ENCODE results near the gene ZIC5. TPM values are rescaled to one million over a fixed set of nuclear protein-coding genes. Genes with fewer than 3 reads are reported as not detected.

ZIC5 gene
- total and polyA plus RNA-seq, 9 of the 15 experiments (the other 6 are each of a cell fraction or from before 2014, with no cell fraction given), result 0.57 to 2.0 (median 1.1) TPM

- ATAC-seq (no peak), FAIRE-seq (no peak), DNase-seq (ENCODE audit: extremely low read depth in 1 of 4, low spot score in 3 of 4) (no peak)
- TF ChIP-seq PKNOX1 (IDR thresholded peaks at IDR 0.05), result peak; percentile 16; the same call in 1 of the 2 replicates
- no peak for TF ChIP-seq SP2 (IDR thresholded peaks at IDR 0.05; ENCODE audit: extremely low read depth, low read depth, low read length, poor library complexity, severe bottlenecking)
- peak; percentile 69 for TF ChIP-seq MEIS2 (IDR thresholded peaks at IDR 0.05; ENCODE audit: partially characterized antibody)
- Histone ChIP-seq H3K9me3 (replicated peaks; ENCODE audit: control insufficient read depth, insufficient read depth, low read depth, low read length) (no peaks in the 10 kb centered on the region), H3K4me3 (no peak overlapping the region), H3K79me2 (ENCODE audit: control insufficient read depth, insufficient read depth, low read length) (no peaks in the 10 kb centered on the region; the same call in 2 of the 3 replicates), H3K4me1 (replicated peaks in 1 of 2; ENCODE audit: control insufficient read depth in 2 of 2, insufficient read depth in 2 of 2, low read length in 2 of 2) (peaks cover 0 to 33% of the 10 kb centered on the region in 2 experiments; a peak in 3 of 5 replicates), H3K36me3 (ENCODE audit: control insufficient read depth, insufficient read depth, low read length) (no peaks in the 10 kb centered on the region), H3K9ac (ENCODE audit: insufficient read depth in 1 of 2, low read depth in 2 of 2, low read length in 2 of 2) (no peak overlapping the region), H2AFZ (ENCODE audit: low read depth, low read length) (no peak overlapping the region), H3K27me3 (ENCODE audit: control insufficient read depth in 2 of 2, insufficient read depth in 2 of 2, low read length in 2 of 2) (no peaks in the 10 kb centered on the region), H4K20me1 (replicated peaks; ENCODE audit: control insufficient read depth, insufficient read depth, low read length) (no peaks in the 10 kb centered on the region), H3K9me1 (ENCODE audit: control insufficient read depth, insufficient read depth, low read length) (no peaks in the 10 kb centered on the region), H3K4me2 (ENCODE audit: insufficient read depth, low read length) (no peak overlapping the region), H3K27ac (ENCODE audit: extremely low read depth, low read depth, low read length) (no peak overlapping the region)
- in situ Hi-C loops (cut with MboI) (no loop called here), intact Hi-C loops (cut with micrococcal nuclease) (no loop called here)
- BruUV-seq (replicated peaks), result no TSS peak
- WGBS (ENCODE audit: insufficient coverage, low coverage, missing lambda C conversion rate), result 52% methylated on average over 5 of the region's 5 CpGs
- CTCF ChIA-PET (ENCODE audit: low intra/inter-chr PET ratio), result no interaction called here
- POLR2A ChIA-PET, result interaction anchor here (0.7 kb wide), 1 partner anchor 413 kb away, joined by 3 read pairs; no protein-coding TSS in a partner anchor
Observed at GRCh38 chr13:99976575-99976974, 5.0 kb upstream of the ZIC5 start.

- Histone ChIP-seq H3K36me3 (ENCODE audit: control insufficient read depth, insufficient read depth, low read length) (no peaks in the 10 kb centered on the region), H3K9me3 (replicated peaks; ENCODE audit: control insufficient read depth, insufficient read depth, low read depth, low read length) (no peaks in the 10 kb centered on the region), H3K27me3 (ENCODE audit: control insufficient read depth in 2 of 2, insufficient read depth in 2 of 2, low read length in 2 of 2) (no peaks in the 10 kb centered on the region), H3K9me1 (ENCODE audit: control insufficient read depth, insufficient read depth, low read length) (no peaks in the 10 kb centered on the region), H4K20me1 (replicated peaks; ENCODE audit: control insufficient read depth, insufficient read depth, low read length) (no peaks in the 10 kb centered on the region), H3K9ac (ENCODE audit: insufficient read depth in 1 of 2, low read depth in 2 of 2, low read length in 2 of 2) (no peak overlapping the region), H2AFZ (ENCODE audit: low read depth, low read length) (no peak overlapping the region), H3K27ac (ENCODE audit: extremely low read depth, low read depth, low read length) (no peak overlapping the region), H3K4me2 (ENCODE audit: insufficient read depth, low read length) (no peak overlapping the region), H3K4me1 (replicated peaks in 1 of 2; ENCODE audit: control insufficient read depth in 2 of 2, insufficient read depth in 2 of 2, low read length in 2 of 2) (peaks cover 0 to 38% of the 10 kb centered on the region in 2 experiments; a peak in 3 of 5 replicates), H3K4me3 (no peak overlapping the region), H3K79me2 (ENCODE audit: control insufficient read depth, insufficient read depth, low read length) (no peaks in the 10 kb centered on the region; the same call in 2 of the 3 replicates)
- TF ChIP-seq ARHGAP35 (IDR thresholded peaks at IDR 0.05; ENCODE audit: partially characterized antibody) (no peak), STAT5A (IDR thresholded peaks at IDR 0.05; ENCODE audit: borderline replicate concordance, low read length) (no peak), ARNT (IDR thresholded peaks at IDR 0.05) (no peak), ZNF24 (IDR thresholded peaks at IDR 0.05) (no peak)
- ChIA-PET POLR2A (no interaction called here), CTCF (ENCODE audit: low intra/inter-chr PET ratio) (no interaction called here)
- 89% methylated on average over 9 of the region's 19 CpGs for WGBS (ENCODE audit: insufficient coverage, low coverage, missing lambda C conversion rate)
- intact Hi-C loops (cut with micrococcal nuclease), result no loop called here
- no peak for FAIRE-seq
- in situ Hi-C loops (cut with MboI), result no loop called here
- BruUV-seq (replicated peaks), result no TSS peak
- no peak for DNase-seq (ENCODE audit: extremely low read depth in 1 of 4, low spot score in 3 of 4)
- no peak for ATAC-seq
Observed at GRCh38 chr13:99975626-99976025, 4.1 kb upstream of the ZIC5 start.

Data from K562 (cell line).